Panc1 (cell line): ENCODE measurements around the gene RNASEH2B. TPM values are rescaled to one million over a fixed set of nuclear protein-coding genes. Genes with fewer than 3 reads are reported as not detected.

Experiments used
- ATAC-seq: fragments of 200-7000 bp; cut with Tn5 transposase; 2 replicates; pipeline ENCODE4 v1.9.1; 2020; ENCODE audit warnings: mild to moderate bottlenecking, moderate library complexity
- BruUV-seq: library from RNA; stranded (reverse); fragments of 400-500 nt; replicated peaks from 2 replicates; lab custom pipeline; 2021; lab: Mats Ljungman, UMichigan
- CTCF ChIA-PET: fragments of 300-600 bp; sonication (Branson Sonifier 250); formaldehyde crosslinking; loops from one replicate; lab custom pipeline; 2022; ENCODE audit warnings: antibody characterized with exemption; lab: Charles Lee
- POLR2A ChIA-PET: fragments of 300-600 bp; sonication (Branson Sonifier 250); formaldehyde crosslinking; loops from one replicate; lab custom pipeline; 2022; ENCODE audit warnings: antibody characterized with exemption; lab: Charles Lee
- DNase-seq: peaks from one replicate; pipeline ENCODE4 v3.0.0-alpha.2; 2010; ENCODE audit warnings: low read depth, low spot score
- H3K27ac ChIP-seq: 2 replicates; pipeline ENCODE4 v1.5.1; 2011; ENCODE audit warnings: mild to moderate bottlenecking, low read length, inconsistent platforms
- H3K27me3 ChIP-seq: fragments of 200-500 bp; sonication (Bioruptor generic); 2 replicates; pipeline ENCODE4 v1.6.0; 2014; ENCODE audit warnings: low read length, inconsistent platforms; ENCODE audit not compliant: control insufficient read depth, insufficient read depth
- H3K36me3 ChIP-seq: fragments of 200-500 bp; sonication (Bioruptor generic); 2 replicates; pipeline ENCODE4 v1.5.1; 2014; ENCODE audit warnings: inconsistent platforms, mild to moderate bottlenecking, low read length, moderate library complexity; ENCODE audit not compliant: control insufficient read depth, insufficient read depth
- H3K4me1 ChIP-seq: 2 replicates; pipeline ENCODE4 v1.5.1; 2011; ENCODE audit warnings: inconsistent platforms, mild to moderate bottlenecking, low read length, moderate library complexity; ENCODE audit not compliant: control insufficient read depth, insufficient read depth
- H3K4me3 ChIP-seq, 2 experiments: 2 replicates each; pipeline ENCODE4 v1.5.1; 2011 to 2012; ENCODE audit warnings: low read depth in 2 of 2, low read length in 2 of 2, mild to moderate bottlenecking in 2 of 2, inconsistent platforms in 1 of 2, moderate library complexity in 1 of 2
- H3K9me3 ChIP-seq: fragments of 200-500 bp; sonication (Bioruptor generic); 2 replicates; pipeline ENCODE4 v1.5.1; 2014; ENCODE audit warnings: low read depth, mild to moderate bottlenecking, inconsistent platforms, low read length, moderate library complexity; ENCODE audit not compliant: control insufficient read depth, insufficient read depth
- POLR2AphosphoS5 ChIP-seq: IDR thresholded peaks from 2 replicates; pipeline ENCODE4 v1.6.1; 2012; ENCODE audit warnings: mild to moderate bottlenecking, low read depth, low read length, moderate library complexity
- SIN3A ChIP-seq: IDR thresholded peaks from 2 replicates; pipeline ENCODE4 v1.6.1; 2012; ENCODE audit warnings: low read depth, mild to moderate bottlenecking, low read length, moderate library complexity, borderline replicate concordance; ENCODE audit not compliant: insufficient read depth
- TCF7L2 ChIP-seq: IDR thresholded peaks from 2 replicates; pipeline ENCODE4 v1.6.1; 2011; ENCODE audit warnings: mild to moderate bottlenecking, low read depth, low read length, inconsistent platforms
- in situ Hi-C: cut with HindIII; loops from 2 replicates; pipeline ENCODE4 v1.10.0; 2016; ENCODE audit warnings: low sequenced_read_pairs, low pct_unique_long_range_greater_than_20kb
- intact Hi-C: fragments of 100-400 bp; cut with micrococcal nuclease; formaldehyde crosslinking; loops from one replicate; pipeline ENCODE4 v1.10.0; 2022; ENCODE audit not compliant: unreplicated experiment
- total RNA-seq: library from RNA; stranded (reverse); gene quantifications from one replicate; pipeline ENCODE4 v1.2.1, GENCODE V29; 2021; ENCODE audit not compliant: unreplicated experiment
- TF ChIP-seq, protein P1 (sequence below): fragments of 450-650 bp; IDR thresholded peaks from 2 replicates; pipeline ENCODE4 v1.5.1; 2017; ENCODE audit warnings: mild to moderate bottlenecking
- TF ChIP-seq, protein P2 (sequence below), 2 experiments: IDR thresholded peaks; 2 replicates each; pipeline ENCODE4 v1.6.1; 2011 to 2012; ENCODE audit warnings: low read depth in 2 of 2, control low read depth in 1 of 2, low read length in 1 of 2, mild to moderate bottlenecking in 1 of 2, moderate library complexity in 1 of 2; ENCODE audit not compliant: insufficient read depth in 1 of 2

RNASEH2B gene
- total RNA-seq, 1 experiment from 2014 or later = 37.8 TPM

DNA sequence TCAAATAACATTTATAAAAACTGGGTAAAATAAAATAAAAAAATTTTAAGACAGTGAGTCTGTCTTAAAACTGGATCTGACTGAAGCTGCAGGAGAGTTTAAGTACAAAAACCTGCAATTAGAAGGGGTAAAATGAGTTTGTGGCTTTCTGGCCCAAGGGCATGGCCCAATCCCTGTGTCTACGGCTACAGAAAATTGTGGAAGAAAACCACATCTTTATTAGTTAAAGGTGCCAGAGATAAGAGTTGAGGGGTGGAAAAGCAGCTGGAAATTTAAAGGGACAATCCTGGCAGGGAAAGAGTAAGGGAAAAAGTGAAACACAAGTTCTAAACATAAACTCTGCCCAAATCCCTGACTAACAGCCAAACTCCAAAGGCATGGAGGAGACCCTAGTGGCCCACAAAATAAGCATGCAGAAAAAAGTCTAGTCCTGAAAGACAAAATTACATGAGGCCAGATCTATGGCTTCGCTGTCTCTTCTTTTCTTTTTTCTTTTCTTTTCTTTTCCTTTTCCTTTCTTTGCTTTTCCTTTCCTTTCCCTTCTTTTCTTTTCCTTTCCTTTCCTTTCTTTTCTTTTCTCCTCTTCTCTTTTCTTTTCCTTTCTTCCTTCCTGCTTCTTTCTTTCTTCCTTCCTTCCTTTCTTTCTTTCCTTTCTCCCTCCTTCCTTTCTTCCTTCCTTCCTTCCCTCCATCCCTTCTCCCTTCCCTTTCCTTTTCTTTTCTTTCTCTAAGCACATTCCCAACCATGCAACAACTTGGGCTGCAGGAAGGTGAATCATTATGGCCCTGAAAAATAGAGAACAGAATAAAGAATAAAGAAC lies 42.6 kb upstream of the RNASEH2B start:
- no peaks in the 10 kb centered on the region; the same call in 1 of the 2 replicates for H3K27me3 ChIP-seq
- in situ Hi-C loops (no loop called here), intact Hi-C loops (no loop called here)
- H3K4me1 ChIP-seq = 0 out of 2 replicates have a peak, but pooled peaks cover 3% of the 10 kb centered on the region
- H3K9me3 ChIP-seq = no peaks in the 10 kb centered on the region
- TF ChIP-seq POLR2AphosphoS5 = no peak
- TF ChIP-seq, protein P1, sequence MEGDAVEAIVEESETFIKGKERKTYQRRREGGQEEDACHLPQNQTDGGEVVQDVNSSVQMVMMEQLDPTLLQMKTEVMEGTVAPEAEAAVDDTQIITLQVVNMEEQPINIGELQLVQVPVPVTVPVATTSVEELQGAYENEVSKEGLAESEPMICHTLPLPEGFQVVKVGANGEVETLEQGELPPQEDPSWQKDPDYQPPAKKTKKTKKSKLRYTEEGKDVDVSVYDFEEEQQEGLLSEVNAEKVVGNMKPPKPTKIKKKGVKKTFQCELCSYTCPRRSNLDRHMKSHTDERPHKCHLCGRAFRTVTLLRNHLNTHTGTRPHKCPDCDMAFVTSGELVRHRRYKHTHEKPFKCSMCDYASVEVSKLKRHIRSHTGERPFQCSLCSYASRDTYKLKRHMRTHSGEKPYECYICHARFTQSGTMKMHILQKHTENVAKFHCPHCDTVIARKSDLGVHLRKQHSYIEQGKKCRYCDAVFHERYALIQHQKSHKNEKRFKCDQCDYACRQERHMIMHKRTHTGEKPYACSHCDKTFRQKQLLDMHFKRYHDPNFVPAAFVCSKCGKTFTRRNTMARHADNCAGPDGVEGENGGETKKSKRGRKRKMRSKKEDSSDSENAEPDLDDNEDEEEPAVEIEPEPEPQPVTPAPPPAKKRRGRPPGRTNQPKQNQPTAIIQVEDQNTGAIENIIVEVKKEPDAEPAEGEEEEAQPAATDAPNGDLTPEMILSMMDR = no peak
- TF ChIP-seq TCF7L2 = no peak
- TF ChIP-seq, protein P2, sequence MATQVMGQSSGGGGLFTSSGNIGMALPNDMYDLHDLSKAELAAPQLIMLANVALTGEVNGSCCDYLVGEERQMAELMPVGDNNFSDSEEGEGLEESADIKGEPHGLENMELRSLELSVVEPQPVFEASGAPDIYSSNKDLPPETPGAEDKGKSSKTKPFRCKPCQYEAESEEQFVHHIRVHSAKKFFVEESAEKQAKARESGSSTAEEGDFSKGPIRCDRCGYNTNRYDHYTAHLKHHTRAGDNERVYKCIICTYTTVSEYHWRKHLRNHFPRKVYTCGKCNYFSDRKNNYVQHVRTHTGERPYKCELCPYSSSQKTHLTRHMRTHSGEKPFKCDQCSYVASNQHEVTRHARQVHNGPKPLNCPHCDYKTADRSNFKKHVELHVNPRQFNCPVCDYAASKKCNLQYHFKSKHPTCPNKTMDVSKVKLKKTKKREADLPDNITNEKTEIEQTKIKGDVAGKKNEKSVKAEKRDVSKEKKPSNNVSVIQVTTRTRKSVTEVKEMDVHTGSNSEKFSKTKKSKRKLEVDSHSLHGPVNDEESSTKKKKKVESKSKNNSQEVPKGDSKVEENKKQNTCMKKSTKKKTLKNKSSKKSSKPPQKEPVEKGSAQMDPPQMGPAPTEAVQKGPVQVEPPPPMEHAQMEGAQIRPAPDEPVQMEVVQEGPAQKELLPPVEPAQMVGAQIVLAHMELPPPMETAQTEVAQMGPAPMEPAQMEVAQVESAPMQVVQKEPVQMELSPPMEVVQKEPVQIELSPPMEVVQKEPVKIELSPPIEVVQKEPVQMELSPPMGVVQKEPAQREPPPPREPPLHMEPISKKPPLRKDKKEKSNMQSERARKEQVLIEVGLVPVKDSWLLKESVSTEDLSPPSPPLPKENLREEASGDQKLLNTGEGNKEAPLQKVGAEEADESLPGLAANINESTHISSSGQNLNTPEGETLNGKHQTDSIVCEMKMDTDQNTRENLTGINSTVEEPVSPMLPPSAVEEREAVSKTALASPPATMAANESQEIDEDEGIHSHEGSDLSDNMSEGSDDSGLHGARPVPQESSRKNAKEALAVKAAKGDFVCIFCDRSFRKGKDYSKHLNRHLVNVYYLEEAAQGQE (IDR thresholded peaks at IDR 0.05; ENCODE audit: insufficient read depth in 1 of 2, low read depth in 2 of 2, low read length in 1 of 2) = no peak
- no peak for TF ChIP-seq SIN3A
- H3K36me3 ChIP-seq = no peaks in the 10 kb centered on the region
- no TSS peak for BruUV-seq
- no peak for DNase-seq
- H3K27ac ChIP-seq = no peak overlapping the region
- no peak for ATAC-seq
- ChIA-PET CTCF (no interaction called here), POLR2A (interaction anchor here (0.6 kb wide), 1 partner anchor 23 kb away, joined by 3 read pairs; no protein-coding TSS in a partner anchor)
- H3K4me3 ChIP-seq = no peak overlapping the region

DNA sequence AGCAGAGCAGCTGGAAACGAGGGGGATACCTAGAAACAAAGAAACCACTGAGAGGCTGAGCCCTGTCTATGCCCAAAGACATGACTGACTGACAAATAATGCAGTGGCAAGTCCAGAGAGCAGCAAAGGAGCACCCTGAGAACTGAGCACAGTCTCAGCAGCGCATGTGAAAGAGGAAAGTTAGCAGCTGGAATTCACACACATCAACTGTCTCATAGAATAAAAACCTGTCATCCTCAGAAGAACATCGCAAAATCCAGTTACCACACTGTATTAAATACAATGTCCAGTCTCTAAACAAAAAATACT lies 42.0 kb upstream of the RNASEH2B start:
- intact Hi-C loops = no loop called here
- BruUV-seq = no TSS peak
- in situ Hi-C loops = no loop called here
- Histone ChIP-seq H3K27ac (no peak overlapping the region), H3K4me1 (0 out of 2 replicates have a peak, but pooled peaks cover 3% of the 10 kb centered on the region), H3K36me3 (no peaks in the 10 kb centered on the region), H3K4me3 (no peak overlapping the region), H3K27me3 (no peaks in the 10 kb centered on the region; the same call in 1 of the 2 replicates), H3K9me3 (no peaks in the 10 kb centered on the region)
- TF ChIP-seq, protein P1 = no peak
- TF ChIP-seq, protein P2 (IDR thresholded peaks at IDR 0.05; ENCODE audit: insufficient read depth in 1 of 2, low read depth in 2 of 2, low read length in 1 of 2) = no peak
- TF ChIP-seq TCF7L2 (no peak), SIN3A (no peak), POLR2AphosphoS5 (no peak)
- no peak for ATAC-seq
- CTCF ChIA-PET = no interaction called here
- no peak for DNase-seq
- POLR2A ChIA-PET = no interaction called here
